Adrenal gland (tissue), 12 donors: Measurements from ENCODE around the gene PDLIM7. TPM values are rescaled to one million over a fixed set of nuclear protein-coding genes. Genes with fewer than 3 reads are reported as not detected.
A peak's percentile ranks its signal among the peaks of the same experiment; 100 is the strongest.

Experiments
- DNase-seq, 7 donors: peaks; one replicate each; pipeline ENCODE4 v3.0.0-alpha.2; 2019 to 2020
- H3K27ac ChIP-seq, 5 donors: fragments of 200-600 bp; sonication (generic) in 4 of 5; 1 replicate in 3 of 5; 2 replicates in 2 of 5; pipeline versions ENCODE4 v1.5.1 to v1.8.0; 2016 to 2020; ENCODE audit warnings: mild to moderate bottlenecking in 1 of 5
- H3K27me3 ChIP-seq: fragments of 200-600 bp; 2 replicates; pipeline ENCODE4 v1.8.0; 2021
- H3K36me3 ChIP-seq, 2 donors: fragments of 200-600 bp; replicated peaks in 1 of 2; 1 replicate in 1 of 2; 2 replicates in 1 of 2; pipeline versions ENCODE4 v1.5.1 to v1.8.0; 2018 to 2022
- H3K4me1 ChIP-seq, 2 donors: fragments of 200-600 bp; replicated peaks in 1 of 2; 1 replicate in 1 of 2; 2 replicates in 1 of 2; pipeline versions ENCODE4 v1.5.1 to v1.8.0; 2018 to 2021
- H3K4me3 ChIP-seq, 4 donors: fragments of 200-600 bp; sonication (generic) in 3 of 4; one replicate each; pipeline ENCODE4 v1.5.1; 2016 to 2018
- H3K9me3 ChIP-seq, 3 donors: fragments of 200-600 bp; sonication (generic) in 1 of 3; replicated peaks in 1 of 3; 1 replicate in 2 of 3; 2 replicates in 1 of 3; pipeline versions ENCODE4 v1.5.1 to v1.8.0; 2016 to 2021
- POLR2A ChIP-seq, 2 donors: fragments of 450-650 bp; IDR thresholded peaks; one replicate each; pipeline ENCODE4 v1.6.1; 2017; ENCODE audit warnings: antibody characterized with exemption in 2 of 2, mild to moderate bottlenecking in 2 of 2, moderate library complexity in 1 of 2
- WGBS, 4 donors: extraction: QIAGEN DNeasy Blood & Tissue Kit in 2 of 4; methylation state at CpG; one replicate each; pipeline versions ENCODE4 v1.1.5 to v1.1.7; 2013 to 2017; 5-methylcytosine and 5-hydroxymethylcytosine counted together
- intact Hi-C, 2 donors: fragments of 100-400 bp; cut with DNase I; formaldehyde crosslinking; loops; one replicate each; pipeline versions ENCODE4 v1.14.1 to v1.15.0; 2022 to 2023
- polyA plus RNA-seq, 3 donors: library from polyadenylated mRNA; stranded (reverse); fragments of 200-250 nt in 2 of 3; fragments of 350-450 nt in 1 of 3; fragmentation: Illumina TruSeq in 1 of 3; extraction: RNeasy Lipid Tissue Mini Kit (QIAGEN cat#74804) in 1 of 3; gene quantifications; one replicate each; pipeline ENCODE4 v1.2.3, GENCODE V29; 2013 to 2014
- total RNA-seq, 9 donors: library from RNA; depleted of rRNA in 4 of 9; stranded (reverse); fragments of >200 nt in 4 of 9; fragments of 120-200 nt in 1 of 9; fragmentation: NEBNext Ultra II Directional in 1 of 9; extraction: Animal tissue kit (Norgen Biotek cat#: 25700) in 1 of 9; gene quantifications; one replicate each; pipeline versions ENCODE4 v1.1.0 to v1.2.4, GENCODE V29; 2013 to 2023
- TF ChIP-seq, protein P1 (sequence below), 6 experiments: fragments of 450-650 bp in 4 of 6; fragments of 200-600 bp in 2 of 6; sonication (generic) in 1 of 6; IDR thresholded peaks; 1 replicate in 5 of 6; 2 replicates in 1 of 6; pipeline versions ENCODE4 v1.5.1 to v1.8.0; 2016 to 2021; ENCODE audit warnings: antibody characterized with exemption in 6 of 6, mild to moderate bottlenecking in 2 of 6, moderate library complexity in 1 of 6
- donor health status: healthy with polysubstance abuse.
- donor health status: Bipolar disorder and iron deficiency.
- donor health status: DM: yes; HTN: yes; CAD: no.
- donor health status: DM: no; HTN: no; CAD: no.
- donor health status: DM: no; HTN: no; CAD: no.
- donor health status: DM: yes; HTN: yes; CAD: no.

PDLIM7 gene
- total and polyA plus RNA-seq, 12 donors = 6.5 to 246 (median 38.9) TPM

- H3K36me3 ChIP-seq = peaks cover 0 to 45% of the 10 kb centered on the region in 2 donors
- no peaks in the 10 kb centered on the region for H3K9me3 ChIP-seq
- H3K27ac ChIP-seq = no peak overlapping the region
- WGBS, 4 donors = 79 to 94% (median 92%) methylated on average over 4 to 29 of the region's 29 CpGs
- H3K4me1 ChIP-seq = peaks cover 0 to 10% of the 10 kb centered on the region in 2 donors
- no peak overlapping the region for H3K4me3 ChIP-seq
- H3K27me3 ChIP-seq = no peaks in the 10 kb centered on the region
- intact Hi-C loops = no loop called here
- DNase-seq = peak in 1 of 7 donors; percentile 19
- TF ChIP-seq POLR2A (IDR thresholded peaks at IDR 0.05) = no peak
- TF ChIP-seq, protein P1, sequence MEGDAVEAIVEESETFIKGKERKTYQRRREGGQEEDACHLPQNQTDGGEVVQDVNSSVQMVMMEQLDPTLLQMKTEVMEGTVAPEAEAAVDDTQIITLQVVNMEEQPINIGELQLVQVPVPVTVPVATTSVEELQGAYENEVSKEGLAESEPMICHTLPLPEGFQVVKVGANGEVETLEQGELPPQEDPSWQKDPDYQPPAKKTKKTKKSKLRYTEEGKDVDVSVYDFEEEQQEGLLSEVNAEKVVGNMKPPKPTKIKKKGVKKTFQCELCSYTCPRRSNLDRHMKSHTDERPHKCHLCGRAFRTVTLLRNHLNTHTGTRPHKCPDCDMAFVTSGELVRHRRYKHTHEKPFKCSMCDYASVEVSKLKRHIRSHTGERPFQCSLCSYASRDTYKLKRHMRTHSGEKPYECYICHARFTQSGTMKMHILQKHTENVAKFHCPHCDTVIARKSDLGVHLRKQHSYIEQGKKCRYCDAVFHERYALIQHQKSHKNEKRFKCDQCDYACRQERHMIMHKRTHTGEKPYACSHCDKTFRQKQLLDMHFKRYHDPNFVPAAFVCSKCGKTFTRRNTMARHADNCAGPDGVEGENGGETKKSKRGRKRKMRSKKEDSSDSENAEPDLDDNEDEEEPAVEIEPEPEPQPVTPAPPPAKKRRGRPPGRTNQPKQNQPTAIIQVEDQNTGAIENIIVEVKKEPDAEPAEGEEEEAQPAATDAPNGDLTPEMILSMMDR (IDR thresholded peaks at IDR 0.05) = no peak
Observed at GRCh38 chr5:177433658-177434217, 63.7 kb downstream of the PDLIM7 start.

Other genes with a start within 250 kb of the PDLIM7 start
- 10 to 100 TPM; 36.9 to 72.6 (median 51.3) TPM for gene RAB24, start 193.9 kb downstream of the PDLIM7 start, total RNA-seq
- 100 to 1,000 TPM in 1 of 3 donors, 10 to 100 TPM in 2; 29.4 to 134 (median 95.2) TPM for gene RAB24, start 193.9 kb downstream of the PDLIM7 start, polyA plus RNA-seq
- gene PRELID1, start 193.8 kb downstream of the PDLIM7 start, total RNA-seq = 100 to 1,000 TPM in 4 of 9 donors, 10 to 100 TPM in 5; 52.3 to 164 (median 97.4) TPM
- gene PRELID1, start 193.8 kb downstream of the PDLIM7 start, polyA plus RNA-seq = 100 to 1,000 TPM; 175 to 217 (median 178) TPM
- 10 to 100 TPM in 1 of 9 donors, 1 to 10 TPM in 7, under 1 TPM in 1; 0.85 to 18.1 (median 3.5) TPM for gene MXD3, start 185.7 kb downstream of the PDLIM7 start, total RNA-seq
- gene MXD3, start 185.7 kb downstream of the PDLIM7 start, polyA plus RNA-seq = 10 to 100 TPM in 2 of 3 donors, under 1 TPM in 1; 0.16 to 42.6 (median 26.2) TPM
- 100 to 1,000 TPM; 109 to 398 (median 160) TPM for gene LMAN2, start 145.9 kb downstream of the PDLIM7 start, total RNA-seq
- 100 to 1,000 TPM in 1 of 3 donors, 10 to 100 TPM in 2; 85.7 to 147 (median 97.4) TPM for gene LMAN2, start 145.9 kb downstream of the PDLIM7 start, polyA plus RNA-seq
- 10 to 100 TPM in 6 of 9 donors, 1 to 10 TPM in 3; 4.4 to 36.3 (median 14.7) TPM for gene RGS14, start 139.7 kb downstream of the PDLIM7 start, total RNA-seq
- 10 to 100 TPM in 2 of 3 donors, 1 to 10 TPM in 1; 2.3 to 19.8 (median 18.5) TPM for gene RGS14, start 139.7 kb downstream of the PDLIM7 start, polyA plus RNA-seq
- not detected for gene SLC34A1, start 113.2 kb downstream of the PDLIM7 start, total RNA-seq
- gene SLC34A1, start 113.2 kb downstream of the PDLIM7 start, polyA plus RNA-seq = not detected
- not detected for gene PFN3, start 96.9 kb downstream of the PDLIM7 start, total RNA-seq
- gene PFN3, start 96.9 kb downstream of the PDLIM7 start, polyA plus RNA-seq = not detected
- gene F12, start 88.0 kb downstream of the PDLIM7 start, total RNA-seq = under 1 TPM in 7 of 9 donors, not detected in 2; 0.11 to 0.69 (median 0.20) TPM
- under 1 TPM in 2 of 3 donors, not detected in 1; 0.47 to 0.80 TPM for gene F12, start 88.0 kb downstream of the PDLIM7 start, polyA plus RNA-seq
- 10 to 100 TPM; 16.2 to 31.9 (median 22.3) TPM for gene GRK6, start 70.9 kb downstream of the PDLIM7 start, total RNA-seq
- gene GRK6, start 70.9 kb downstream of the PDLIM7 start, polyA plus RNA-seq = 10 to 100 TPM in 2 of 3 donors, 1 to 10 TPM in 1; 3.5 to 15.3 (median 11.2) TPM
- gene PRR7, start 50.8 kb downstream of the PDLIM7 start, total RNA-seq = 10 to 100 TPM in 1 of 9 donors, 1 to 10 TPM in 7, under 1 TPM in 1; 0.55 to 13.5 (median 6.1) TPM
- 1 to 10 TPM in 2 of 3 donors, not detected in 1; 5.4 to 9.8 TPM for gene PRR7, start 50.8 kb downstream of the PDLIM7 start, polyA plus RNA-seq
- 10 to 100 TPM; 11.1 to 17.5 (median 12.5) TPM for gene DBN1, start 24.0 kb downstream of the PDLIM7 start, total RNA-seq
- gene DBN1, start 24.0 kb downstream of the PDLIM7 start, polyA plus RNA-seq = 10 to 100 TPM in 2 of 3 donors, 1 to 10 TPM in 1; 5.1 to 47.1 (median 19.1) TPM
- 10 to 100 TPM in 6 of 9 donors, 1 to 10 TPM in 3; 1.5 to 49.1 (median 11.9) TPM for gene DOK3, start 12.2 kb upstream of the PDLIM7 start, total RNA-seq
- gene DOK3, start 12.2 kb upstream of the PDLIM7 start, polyA plus RNA-seq = 10 to 100 TPM in 2 of 3 donors, 1 to 10 TPM in 1; 2.3 to 38.5 (median 10.7) TPM
- gene DDX41, start 19.4 kb upstream of the PDLIM7 start, total RNA-seq = 100 to 1,000 TPM in 6 of 9 donors, 10 to 100 TPM in 3; 71.4 to 180 (median 112) TPM
- 100 to 1,000 TPM in 2 of 3 donors, 10 to 100 TPM in 1; 47.0 to 145 (median 124) TPM for gene DDX41, start 19.4 kb upstream of the PDLIM7 start, polyA plus RNA-seq
- 100 to 1,000 TPM in 1 of 9 donors, 10 to 100 TPM in 8; 22.0 to 104 (median 41.4) TPM for gene FAM193B, start 57.0 kb upstream of the PDLIM7 start, total RNA-seq
- 100 to 1,000 TPM in 2 of 3 donors, 10 to 100 TPM in 1; 18.4 to 851 (median 249) TPM for gene FAM193B, start 57.0 kb upstream of the PDLIM7 start, polyA plus RNA-seq
- 100 to 1,000 TPM in 7 of 9 donors, 10 to 100 TPM in 2; 67.6 to 265 (median 139) TPM for gene TMED9, start 94.6 kb upstream of the PDLIM7 start, total RNA-seq
- 100 to 1,000 TPM; 105 to 125 (median 113) TPM for gene TMED9, start 94.6 kb upstream of the PDLIM7 start, polyA plus RNA-seq
- gene B4GALT7, start 102.5 kb upstream of the PDLIM7 start, total RNA-seq = 10 to 100 TPM; 27.8 to 77.6 (median 43.7) TPM
- gene B4GALT7, start 102.5 kb upstream of the PDLIM7 start, polyA plus RNA-seq = 100 to 1,000 TPM in 1 of 3 donors, 10 to 100 TPM in 2; 22.7 to 131 (median 55.1) TPM